Embryonic facial prominence (tissue), 1 donor: ENCODE results near the gene RBM11.
A peak's percentile ranks its signal among the peaks of the same experiment; 100 is the strongest.
"Not testable (repeated sequence)": the region's sequence is repeated elsewhere in the genome, so short reads cannot be mapped to it uniquely, and the experiment has no call there.

Source experiments
- DNase-seq: peaks from one replicate; pipeline ENCODE4 v3.0.0-alpha.2; 2016; ENCODE audit errors: extremely low spot score

The RBM11 gene, protein sequence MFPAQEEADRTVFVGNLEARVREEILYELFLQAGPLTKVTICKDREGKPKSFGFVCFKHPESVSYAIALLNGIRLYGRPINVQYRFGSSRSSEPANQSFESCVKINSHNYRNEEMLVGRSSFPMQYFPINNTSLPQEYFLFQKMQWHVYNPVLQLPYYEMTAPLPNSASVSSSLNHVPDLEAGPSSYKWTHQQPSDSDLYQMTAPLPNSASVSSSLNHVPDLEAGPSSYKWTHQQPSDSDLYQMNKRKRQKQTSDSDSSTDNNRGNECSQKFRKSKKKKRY

DNA sequence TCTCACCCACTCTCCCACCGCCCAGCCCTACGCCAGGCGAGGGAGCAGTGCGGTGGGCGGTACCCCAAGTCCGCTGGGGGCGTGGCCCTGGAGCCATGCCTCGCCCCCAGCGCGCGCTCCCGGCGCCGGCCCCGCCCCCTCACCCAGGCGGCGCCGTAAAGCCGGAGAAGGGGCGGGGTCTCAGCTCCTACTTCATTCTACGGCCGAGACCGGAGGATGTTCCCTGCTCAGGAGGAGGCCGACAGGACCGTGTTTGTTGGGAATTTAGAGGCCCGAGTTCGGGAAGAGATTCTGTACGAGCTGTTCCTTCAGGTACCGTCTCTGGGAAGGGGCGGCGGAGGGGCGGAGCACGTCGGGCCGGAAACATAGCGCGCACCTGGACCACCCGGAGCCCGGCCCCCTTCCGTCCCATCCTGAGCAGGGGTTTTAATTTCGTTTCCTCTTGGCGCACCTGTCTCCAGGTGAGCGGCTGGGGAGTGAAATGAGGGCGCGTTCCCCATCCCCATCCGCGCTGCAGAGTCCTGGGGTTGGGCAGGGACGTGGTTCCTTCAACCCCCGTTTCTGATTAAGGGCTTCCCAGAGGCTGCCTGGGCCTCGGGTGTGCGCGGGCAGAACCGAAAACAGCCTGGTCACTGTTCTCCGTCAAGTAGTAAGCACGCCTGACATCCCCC lies at the start of gene RBM11:
Gene RBM11, plus strand, starts transcription at position 187 of the 671 bp plus-strand sequence. Its CDS starts 30 bp downstream, at position 217.
- peak; percentile 21 for DNase-seq

GRCh38 chr21:14166463-14167223 lies 49.3 kb upstream of the RBM11 start:
- not testable (repeated sequence) for DNase-seq

DNA sequence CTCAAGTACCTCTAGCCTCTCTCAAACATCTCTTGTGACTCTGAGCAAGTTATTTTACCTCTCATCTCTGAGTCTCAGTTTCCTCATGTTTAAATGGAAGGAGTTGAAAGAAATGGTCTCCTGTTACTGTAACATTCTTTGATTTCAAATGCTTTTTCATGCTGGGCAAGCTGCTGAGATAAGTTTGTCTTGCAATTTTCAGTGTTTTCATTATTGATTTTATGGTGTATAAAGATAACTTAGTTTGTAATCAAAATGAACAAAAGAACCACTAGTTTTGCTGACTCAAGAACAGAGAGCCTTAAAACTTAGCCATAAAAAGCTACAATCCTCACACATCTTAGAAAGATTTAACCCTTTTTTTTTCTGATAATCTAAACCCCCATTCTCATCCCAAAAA lies 9.7 kb upstream of the RBM11 start:
- DNase-seq = no peak

DNA sequence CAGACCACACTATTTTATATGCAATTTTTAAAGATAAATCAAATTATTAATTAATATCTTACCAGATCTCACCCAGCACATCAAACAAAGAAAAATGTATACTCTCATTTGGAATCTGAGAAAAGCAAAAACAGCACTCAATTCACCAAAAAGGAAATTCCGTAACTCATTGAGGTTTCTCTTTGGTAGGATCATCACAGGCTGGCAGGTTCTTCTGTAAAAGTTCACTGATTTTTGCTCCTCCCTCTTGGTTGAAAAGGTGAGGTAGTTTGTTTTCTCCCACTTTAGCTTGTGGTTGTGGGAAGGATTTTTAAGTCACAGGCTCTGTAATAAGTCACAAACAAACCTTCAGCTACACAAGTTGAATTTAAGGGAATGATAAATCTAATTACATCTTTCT lies 5.2 kb upstream of the RBM11 start, which contains the start of gene LIPI:
Gene LIPI, minus strand, starts transcription at position 218 of the 400 bp plus-strand sequence. Its CDS starts 110 bp downstream, at position 108.
- DNase-seq = no peak

- no peak for DNase-seq
Observed at GRCh38 chr21:14213164-14213563, 2.8 kb upstream of the RBM11 start.

DNA sequence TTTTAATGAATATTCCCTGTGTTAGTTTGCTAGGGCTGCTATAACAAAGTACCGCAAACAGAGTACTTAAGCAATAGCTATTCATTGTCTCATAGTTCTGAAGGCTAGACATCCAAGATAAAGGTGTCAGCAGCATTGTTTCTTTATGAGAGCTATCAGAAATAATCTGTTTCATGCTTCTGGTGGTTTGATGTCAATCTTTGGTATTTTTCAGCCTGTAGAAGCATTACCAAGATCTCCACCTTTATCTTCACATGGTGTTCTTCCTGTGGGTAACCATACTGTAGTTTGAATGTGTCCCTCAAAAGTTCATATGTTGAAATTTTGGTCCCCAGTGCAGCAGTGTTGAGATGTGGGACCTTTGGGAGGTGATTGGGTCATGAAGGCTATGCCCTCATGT lies 7.4 kb downstream of the RBM11 start:
- DNase-seq = no peak

GRCh38 chr21:14229399-14229798 lies 13.4 kb downstream of the RBM11 start:
- no peak for DNase-seq

- DNase-seq = no peak
Observed at GRCh38 chr21:14235101-14235500, 19.1 kb downstream of the RBM11 start.

DNA sequence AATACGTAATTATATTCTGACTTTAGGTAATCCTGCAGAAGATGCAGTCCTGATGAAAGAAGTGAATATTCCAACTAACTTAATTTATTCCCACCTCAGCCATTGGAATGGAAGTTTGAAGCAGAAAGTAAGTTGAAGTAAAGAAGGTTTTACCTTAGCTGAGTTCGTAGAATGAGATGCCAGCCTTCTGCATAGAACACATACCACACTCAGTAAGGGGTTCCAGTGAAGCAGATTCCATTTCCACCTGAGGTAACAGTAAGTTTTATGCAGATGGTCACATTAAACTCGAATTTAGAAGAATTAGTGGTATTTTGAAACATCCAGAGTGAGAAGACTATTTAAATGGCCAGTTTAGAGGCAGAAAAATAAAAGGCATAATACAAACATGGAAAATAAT lies 20.2 kb downstream of the RBM11 start:
- DNase-seq = no peak

GRCh38 chr21:14239281-14239680 lies 23.3 kb downstream of the RBM11 start:
- DNase-seq = no peak

- DNase-seq = no peak
Observed at GRCh38 chr21:14241297-14241696, 25.3 kb downstream of the RBM11 start.

DNA sequence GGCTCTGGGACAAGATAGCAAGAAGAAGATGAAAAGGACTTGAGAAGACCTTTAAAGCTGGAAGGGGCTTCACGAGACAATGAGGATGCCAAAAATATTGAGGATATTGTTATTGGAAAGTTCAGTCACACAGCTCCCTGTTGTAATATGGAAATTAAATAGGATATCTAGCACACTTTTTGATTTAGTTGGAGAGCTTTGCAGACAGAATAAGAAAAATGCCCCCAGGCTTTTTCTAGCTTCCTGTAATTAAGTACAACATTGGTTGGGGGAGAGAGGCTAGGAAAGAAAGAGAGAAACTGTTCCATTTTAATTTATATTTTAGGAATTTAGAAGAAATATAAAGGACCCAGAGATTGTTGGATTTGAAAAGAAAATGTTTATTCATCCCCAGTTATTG lies 27.5 kb downstream of the RBM11 start:
- no peak for DNase-seq

DNA sequence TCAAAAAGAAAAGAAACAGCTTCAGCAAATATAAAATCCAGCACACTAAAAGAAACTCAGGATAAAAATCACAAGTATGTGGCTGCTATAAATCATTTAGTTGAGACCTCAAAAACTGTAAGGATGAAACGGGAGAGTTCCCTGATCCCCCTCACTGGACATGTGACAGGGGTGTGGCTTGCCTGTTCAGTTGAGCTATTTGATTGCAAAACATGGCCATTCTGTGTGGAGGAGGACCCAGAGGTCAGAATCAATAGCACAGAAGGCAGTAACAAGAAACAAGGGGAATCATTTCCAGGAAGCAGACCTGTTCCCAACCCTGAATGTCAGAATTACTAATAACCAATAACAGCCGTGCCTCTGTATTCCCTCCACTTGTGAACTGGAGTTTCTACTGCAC lies 27.9 kb downstream of the RBM11 start:
- no peak for DNase-seq

DNA sequence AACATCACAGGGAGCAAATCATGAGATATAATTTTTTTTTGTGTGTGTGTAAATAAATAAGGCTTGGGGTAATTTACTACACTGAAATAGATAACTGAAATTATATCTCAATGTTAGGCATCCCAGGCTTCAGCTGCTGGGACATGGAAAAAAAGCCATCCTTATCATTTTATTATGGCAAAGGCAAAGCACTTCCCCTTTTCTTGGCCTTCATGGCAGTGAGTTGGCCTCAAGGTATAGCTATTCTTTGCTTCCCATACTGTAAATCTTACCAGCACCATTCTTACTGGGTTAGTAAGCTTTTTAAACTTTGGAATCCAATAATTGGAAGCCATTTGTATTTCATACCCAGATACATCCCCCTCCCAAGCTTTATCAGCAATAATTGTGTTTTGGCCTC lies 29.0 kb downstream of the RBM11 start:
- DNase-seq = no peak

- no peak for DNase-seq
Observed at GRCh38 chr21:14245711-14246110, 29.8 kb downstream of the RBM11 start.

DNA sequence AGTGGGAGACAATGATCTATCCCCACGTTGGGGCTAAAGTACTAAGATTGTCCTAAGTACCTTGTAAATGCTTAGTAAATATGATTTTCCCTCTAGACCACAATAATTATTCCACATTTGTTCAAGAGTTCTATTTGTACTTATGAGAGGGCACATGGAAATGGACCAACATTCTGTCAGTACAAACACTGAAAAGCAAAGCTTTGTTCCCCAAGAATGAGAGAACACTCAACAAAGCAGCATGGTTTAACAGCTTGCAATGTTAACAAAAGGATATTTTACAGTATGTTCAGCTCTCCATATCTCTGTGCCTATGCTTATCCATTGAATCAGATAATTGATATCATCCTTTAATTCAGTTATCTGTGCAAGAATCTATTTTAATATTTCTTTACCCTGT lies 35.4 kb downstream of the RBM11 start:
- no peak for DNase-seq

GRCh38 chr21:14259747-14260146 lies 43.8 kb downstream of the RBM11 start:
- peak; percentile 53 for DNase-seq

DNA sequence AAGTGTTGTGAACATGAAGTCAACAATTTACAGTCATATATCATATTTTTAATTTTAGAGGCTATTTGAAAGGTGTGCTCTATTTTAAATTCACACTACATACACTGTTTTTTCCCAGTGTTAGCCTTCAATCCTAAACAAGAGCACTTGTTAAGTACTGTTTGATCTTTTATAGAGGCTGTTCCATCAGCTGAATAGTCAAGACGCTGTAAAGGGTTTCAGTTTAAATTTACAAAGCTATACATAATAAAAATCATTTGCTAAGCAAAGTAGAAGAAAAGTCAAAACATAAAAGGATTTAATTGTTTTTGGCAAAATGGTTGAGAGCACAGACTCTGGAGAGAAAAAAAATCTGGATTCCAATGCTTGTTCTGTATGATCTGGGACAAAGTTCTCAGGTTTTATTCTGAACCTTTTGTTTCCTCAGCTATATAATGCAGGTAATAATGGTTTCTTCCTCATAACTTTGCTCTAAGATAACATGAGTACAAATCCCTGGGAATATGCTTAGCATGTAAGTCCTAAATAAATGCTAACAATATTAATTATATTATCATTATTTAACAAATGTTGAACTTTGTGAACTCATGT lies 44.3 kb downstream of the RBM11 start:
- DNase-seq = no peak

- no peak for DNase-seq
Observed at GRCh38 chr21:14262039-14262438, 46.1 kb downstream of the RBM11 start.

DNA sequence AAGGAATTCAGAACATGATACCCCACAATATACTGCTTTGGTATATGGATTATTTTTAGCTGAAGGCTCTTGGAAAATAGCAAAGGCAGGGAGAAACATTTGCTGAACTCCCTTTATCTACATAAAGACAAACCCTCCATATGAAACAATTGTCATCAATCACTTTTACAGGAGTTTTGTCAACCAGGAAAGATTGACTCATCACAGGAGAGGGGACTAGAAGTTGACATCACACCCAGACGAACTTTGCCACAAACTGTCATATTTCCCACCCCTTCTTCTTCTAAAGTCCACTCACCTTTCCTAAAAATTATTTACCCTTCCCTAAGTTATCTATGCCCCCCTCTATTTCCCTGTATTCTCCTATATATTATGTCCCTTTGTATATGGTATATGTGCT lies 47.9 kb downstream of the RBM11 start:
- no peak for DNase-seq

- no peak for DNase-seq
Observed at GRCh38 chr21:14265023-14265422, 49.1 kb downstream of the RBM11 start.

GRCh38 chr21:14267076-14267475 lies 51.1 kb downstream of the RBM11 start:
- no peak for DNase-seq
